Measurements from ENCODE around the gene RNF212. TPM values are rescaled to one million over a fixed set of nuclear protein-coding genes. Genes with fewer than 3 reads are reported as not detected.
A peak's percentile ranks its signal among the peaks of the same experiment; 100 is the strongest.

RNF212 gene
- total RNA-seq, 1 experiment from 2014 or later: 2.4 TPM

DNA sequence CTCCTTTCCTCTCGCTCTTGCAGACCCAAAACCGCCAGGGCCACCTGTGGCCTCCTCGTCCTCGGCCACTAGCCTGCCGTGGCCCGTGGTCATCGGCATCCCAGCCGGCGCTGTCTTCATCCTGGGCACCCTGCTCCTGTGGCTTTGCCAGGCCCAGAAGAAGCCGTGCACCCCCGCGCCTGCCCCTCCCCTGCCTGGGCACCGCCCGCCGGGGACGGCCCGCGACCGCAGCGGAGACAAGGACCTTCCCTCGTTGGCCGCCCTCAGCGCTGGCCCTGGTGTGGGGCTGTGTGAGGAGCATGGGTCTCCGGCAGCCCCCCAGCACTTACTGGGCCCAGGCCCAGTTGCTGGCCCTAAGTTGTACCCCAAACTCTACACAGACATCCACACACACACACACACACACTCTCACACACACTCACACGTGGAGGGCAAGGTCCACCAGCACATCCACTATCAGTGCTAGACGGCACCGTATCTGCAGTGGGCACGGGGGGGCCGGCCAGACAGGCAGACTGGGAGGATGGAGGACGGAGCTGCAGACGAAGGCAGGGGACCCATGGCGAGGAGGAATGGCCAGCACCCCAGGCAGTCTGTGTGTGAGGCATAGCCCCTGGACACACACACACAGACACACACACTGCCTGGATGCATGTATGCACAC, 88.3 kb downstream of the RNF212 start:
- POLR2A ChIA-PET (ENCODE audit: low non-redundant PET): no interaction called here
- no peaks in the 10 kb centered on the region for H3K9me3 ChIP-seq (ENCODE audit: low read depth, low read length, poor library complexity, severe bottlenecking)
- intact Hi-C loops (cut with micrococcal nuclease; ENCODE audit: unreplicated experiment): no loop called here
- CTCF ChIA-PET: no interaction called here
- H3K27me3 ChIP-seq (replicated peaks; ENCODE audit: insufficient read depth, low read depth, low read length, poor library complexity): no peaks in the 10 kb centered on the region
- H3K36me3 ChIP-seq (ENCODE audit: insufficient read depth, low read length, poor library complexity, severe bottlenecking): peaks cover 6% of the 10 kb centered on the region
- TF ChIP-seq, protein P1, sequence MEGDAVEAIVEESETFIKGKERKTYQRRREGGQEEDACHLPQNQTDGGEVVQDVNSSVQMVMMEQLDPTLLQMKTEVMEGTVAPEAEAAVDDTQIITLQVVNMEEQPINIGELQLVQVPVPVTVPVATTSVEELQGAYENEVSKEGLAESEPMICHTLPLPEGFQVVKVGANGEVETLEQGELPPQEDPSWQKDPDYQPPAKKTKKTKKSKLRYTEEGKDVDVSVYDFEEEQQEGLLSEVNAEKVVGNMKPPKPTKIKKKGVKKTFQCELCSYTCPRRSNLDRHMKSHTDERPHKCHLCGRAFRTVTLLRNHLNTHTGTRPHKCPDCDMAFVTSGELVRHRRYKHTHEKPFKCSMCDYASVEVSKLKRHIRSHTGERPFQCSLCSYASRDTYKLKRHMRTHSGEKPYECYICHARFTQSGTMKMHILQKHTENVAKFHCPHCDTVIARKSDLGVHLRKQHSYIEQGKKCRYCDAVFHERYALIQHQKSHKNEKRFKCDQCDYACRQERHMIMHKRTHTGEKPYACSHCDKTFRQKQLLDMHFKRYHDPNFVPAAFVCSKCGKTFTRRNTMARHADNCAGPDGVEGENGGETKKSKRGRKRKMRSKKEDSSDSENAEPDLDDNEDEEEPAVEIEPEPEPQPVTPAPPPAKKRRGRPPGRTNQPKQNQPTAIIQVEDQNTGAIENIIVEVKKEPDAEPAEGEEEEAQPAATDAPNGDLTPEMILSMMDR (conservative IDR thresholded peaks at IDR 0.05; ENCODE audit: low read depth, low read length): no peak
- TF ChIP-seq EZH2 (IDR thresholded peaks at IDR 0.05; ENCODE audit: borderline replicate concordance, low read depth, low read length, poor library complexity, severe bottlenecking): no peak
- DNase-seq (ENCODE audit: low spot score): no peak
- no peak overlapping the region for H3K4me3 ChIP-seq (ENCODE audit: low read depth, low read length, poor library complexity, severe bottlenecking)
- H3K4me1 ChIP-seq (ENCODE audit: insufficient read depth, low read length, poor library complexity, severe bottlenecking): peaks cover 4% of the 10 kb centered on the region
- BruUV-seq (replicated peaks): no TSS peak
- H3K27ac ChIP-seq (ENCODE audit: low read depth, low read length, poor library complexity, severe bottlenecking): no peak overlapping the region

- no peak for DNase-seq (ENCODE audit: low spot score)
- H3K36me3 ChIP-seq (ENCODE audit: insufficient read depth, low read length, poor library complexity, severe bottlenecking): peaks cover 6% of the 10 kb centered on the region
- H3K27me3 ChIP-seq (replicated peaks; ENCODE audit: insufficient read depth, low read depth, low read length, poor library complexity): no peaks in the 10 kb centered on the region
- BruUV-seq (replicated peaks): TSS peak; percentile 24
- H3K4me3 ChIP-seq (ENCODE audit: low read depth, low read length, poor library complexity, severe bottlenecking): no peak overlapping the region
- ChIA-PET POLR2A (ENCODE audit: low non-redundant PET) (no interaction called here), CTCF (no interaction called here)
- intact Hi-C loops (cut with micrococcal nuclease; ENCODE audit: unreplicated experiment): no loop called here
- no peak overlapping the region for H3K27ac ChIP-seq (ENCODE audit: low read depth, low read length, poor library complexity, severe bottlenecking)
- H3K4me1 ChIP-seq (ENCODE audit: insufficient read depth, low read length, poor library complexity, severe bottlenecking): peaks cover 7% of the 10 kb centered on the region
- no peaks in the 10 kb centered on the region for H3K9me3 ChIP-seq (ENCODE audit: low read depth, low read length, poor library complexity, severe bottlenecking)
- TF ChIP-seq, protein P1 (conservative IDR thresholded peaks at IDR 0.05; ENCODE audit: low read depth, low read length): no peak
- TF ChIP-seq EZH2 (IDR thresholded peaks at IDR 0.05; ENCODE audit: borderline replicate concordance, low read depth, low read length, poor library complexity, severe bottlenecking): no peak
Measured at GRCh38 chr4:1023895-1024740, 89.2 kb downstream of the RNF212 start.

DNA sequence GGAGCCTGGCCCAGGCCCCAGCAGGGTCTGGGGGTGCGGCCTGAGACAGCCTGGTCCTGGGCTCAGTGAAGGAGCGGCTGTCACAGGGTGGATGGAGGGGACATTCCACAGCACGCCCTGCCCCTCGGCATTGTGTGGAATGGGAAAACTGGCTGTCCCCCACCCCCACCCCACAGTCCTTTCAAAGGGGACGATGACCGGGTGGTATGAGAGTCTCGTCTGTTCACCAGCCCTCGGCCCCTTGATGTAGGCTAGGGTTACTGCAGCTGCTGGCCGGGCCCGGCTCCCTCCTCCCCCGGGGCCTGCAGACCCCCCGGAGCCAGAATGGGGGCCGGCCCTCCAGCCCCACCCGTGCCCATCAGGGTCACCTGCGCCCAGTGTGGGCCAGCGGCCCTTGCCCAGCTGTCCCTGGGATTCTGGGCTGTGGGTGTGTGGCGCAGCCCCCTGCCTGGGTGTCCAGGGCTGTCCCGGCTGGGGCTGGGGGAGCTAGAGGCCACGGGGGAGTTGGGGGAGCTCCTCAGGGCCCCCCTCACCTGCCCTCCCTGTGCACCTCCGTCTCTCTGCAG, 90.2 kb downstream of the RNF212 start:
- no peak for DNase-seq (ENCODE audit: low spot score)
- Histone ChIP-seq H3K27ac (ENCODE audit: low read depth, low read length, poor library complexity, severe bottlenecking) (no peak overlapping the region), H3K36me3 (ENCODE audit: insufficient read depth, low read length, poor library complexity, severe bottlenecking) (peaks cover 6% of the 10 kb centered on the region), H3K9me3 (ENCODE audit: low read depth, low read length, poor library complexity, severe bottlenecking) (no peaks in the 10 kb centered on the region), H3K4me1 (ENCODE audit: insufficient read depth, low read length, poor library complexity, severe bottlenecking) (peaks cover 7% of the 10 kb centered on the region), H3K4me3 (ENCODE audit: low read depth, low read length, poor library complexity, severe bottlenecking) (no peak overlapping the region), H3K27me3 (replicated peaks; ENCODE audit: insufficient read depth, low read depth, low read length, poor library complexity) (no peaks in the 10 kb centered on the region)
- TF ChIP-seq, protein P1 (conservative IDR thresholded peaks at IDR 0.05; ENCODE audit: low read depth, low read length): no peak
- ChIA-PET POLR2A (ENCODE audit: low non-redundant PET) (no interaction called here), CTCF (no interaction called here)
- no TSS peak for BruUV-seq (replicated peaks)
- intact Hi-C loops (cut with micrococcal nuclease; ENCODE audit: unreplicated experiment): no loop called here
